A549 (cell line): ENCODE results near the gene DMBT1.

Experiments used
- CEBPB ChIP-seq, 2 experiments: fragments of >200 bp in 1 of 2; sonication (Bioruptor Twin) in 1 of 2; formaldehyde crosslinking in 1 of 2; IDR thresholded peaks; 2 replicates each; pipeline ENCODE4 v1.6.1; 2012 to 2016
- CHD4 ChIP-seq: fragments of 200-600 bp; sonication (generic); IDR thresholded peaks from 2 replicates; pipeline ENCODE4 v1.6.1; 2016; ENCODE audit warnings: antibody characterized with exemption, mild to moderate bottlenecking, borderline replicate concordance
- EP300 ChIP-seq, 2 experiments: fragments of >200 bp; sonication (Bioruptor Twin); formaldehyde crosslinking; IDR thresholded peaks; 2 replicates in 1 of 2; 3 replicates in 1 of 2; pipeline ENCODE4 v1.6.1; 2016 to 2017
- HOXA7 ChIP-seq: fragments of 250-450 bp; sonication (Bioruptor Pico); IDR thresholded peaks from 2 replicates; pipeline ENCODE4 v1.5.0; 2020; ENCODE audit warnings: mild to moderate bottlenecking, moderate library complexity
- JUN ChIP-seq, 2 experiments: fragments of >200 bp; sonication (Bioruptor Twin); formaldehyde crosslinking; IDR thresholded peaks; 2 replicates in 1 of 2; 3 replicates in 1 of 2; pipeline ENCODE4 v1.6.1; 2016 to 2017
- MAZ ChIP-seq: fragments of 150-350 bp; IDR thresholded peaks from 2 replicates; pipeline ENCODE4 v1.6.1; 2014; ENCODE audit warnings: antibody characterized with exemption, low read depth, low read length, borderline replicate concordance
- PBX3 ChIP-seq: IDR thresholded peaks from 2 replicates; pipeline ENCODE4 v1.6.1; 2012
- POLR2A ChIP-seq: IDR thresholded peaks from 2 replicates; pipeline ENCODE4 v1.6.1; 2012; ENCODE audit warnings: mild to moderate bottlenecking, low read length
- REST ChIP-seq: fragments of 200-600 bp; sonication (generic); IDR thresholded peaks from 2 replicates; pipeline ENCODE4 v1.6.1; 2016; ENCODE audit warnings: antibody characterized with exemption, mild to moderate bottlenecking, moderate library complexity
- ZFP36 ChIP-seq: fragments of 450-650 bp; IDR thresholded peaks from 2 replicates; pipeline ENCODE4 v1.6.1; 2014; ENCODE audit warnings: borderline replicate concordance; ENCODE audit not compliant: partially characterized antibody
- TF ChIP-seq, protein P1 (sequence below): fragments of >200 bp; sonication (Bioruptor Twin); formaldehyde crosslinking; IDR thresholded peaks from 3 replicates; pipeline ENCODE4 v1.5.1; 2016
- TF ChIP-seq, protein P2 (sequence below): fragments of >200 bp; sonication (Bioruptor Twin); formaldehyde crosslinking; IDR thresholded peaks from 2 replicates; pipeline ENCODE4 v1.6.1; 2016

- TF ChIP-seq, protein P1, sequence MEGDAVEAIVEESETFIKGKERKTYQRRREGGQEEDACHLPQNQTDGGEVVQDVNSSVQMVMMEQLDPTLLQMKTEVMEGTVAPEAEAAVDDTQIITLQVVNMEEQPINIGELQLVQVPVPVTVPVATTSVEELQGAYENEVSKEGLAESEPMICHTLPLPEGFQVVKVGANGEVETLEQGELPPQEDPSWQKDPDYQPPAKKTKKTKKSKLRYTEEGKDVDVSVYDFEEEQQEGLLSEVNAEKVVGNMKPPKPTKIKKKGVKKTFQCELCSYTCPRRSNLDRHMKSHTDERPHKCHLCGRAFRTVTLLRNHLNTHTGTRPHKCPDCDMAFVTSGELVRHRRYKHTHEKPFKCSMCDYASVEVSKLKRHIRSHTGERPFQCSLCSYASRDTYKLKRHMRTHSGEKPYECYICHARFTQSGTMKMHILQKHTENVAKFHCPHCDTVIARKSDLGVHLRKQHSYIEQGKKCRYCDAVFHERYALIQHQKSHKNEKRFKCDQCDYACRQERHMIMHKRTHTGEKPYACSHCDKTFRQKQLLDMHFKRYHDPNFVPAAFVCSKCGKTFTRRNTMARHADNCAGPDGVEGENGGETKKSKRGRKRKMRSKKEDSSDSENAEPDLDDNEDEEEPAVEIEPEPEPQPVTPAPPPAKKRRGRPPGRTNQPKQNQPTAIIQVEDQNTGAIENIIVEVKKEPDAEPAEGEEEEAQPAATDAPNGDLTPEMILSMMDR = no peak
- TF ChIP-seq JUN (IDR thresholded peaks at IDR 0.05) = no peak
- TF ChIP-seq, protein P2, sequence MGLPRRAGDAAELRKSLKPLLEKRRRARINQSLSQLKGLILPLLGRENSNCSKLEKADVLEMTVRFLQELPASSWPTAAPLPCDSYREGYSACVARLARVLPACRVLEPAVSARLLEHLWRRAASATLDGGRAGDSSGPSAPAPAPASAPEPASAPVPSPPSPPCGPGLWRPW = no peak
- no peak for TF ChIP-seq PBX3
- TF ChIP-seq POLR2A = no peak
- no peak for TF ChIP-seq ZFP36
- no peak for TF ChIP-seq HOXA7 (CRISPR knock-in tag)
- TF ChIP-seq CHD4 = no peak
- no peak for TF ChIP-seq REST
- TF ChIP-seq CEBPB (IDR thresholded peaks at IDR 0.05) = no peak
- no peak for TF ChIP-seq MAZ
- no peak for TF ChIP-seq EP300 (IDR thresholded peaks at IDR 0.05)
These were observed 44.8 kb upstream of the DMBT1 start for GRCh38 chr10:122515588-122516231.
